Peyer's patch (tissue), 4 donors: ENCODE results near the gene POFUT2.

Experiments
- CTCF ChIP-seq, 6 experiments: fragments of 450-650 bp in 4 of 6; fragments of 200-600 bp in 2 of 6; sonication (generic) in 1 of 6; IDR thresholded peaks; one replicate each; pipeline ENCODE4 v1.5.1; 2017 to 2019; ENCODE audit warnings: antibody characterized with exemption in 6 of 6, mild to moderate bottlenecking in 3 of 6, moderate library complexity in 1 of 6
- POLR2A ChIP-seq, 2 donors: fragments of 450-650 bp; IDR thresholded peaks; one replicate each; pipeline ENCODE4 v1.5.1; 2017; ENCODE audit warnings: antibody characterized with exemption in 2 of 2, mild to moderate bottlenecking in 2 of 2, moderate library complexity in 2 of 2

GRCh38 chr21:45222001-45222400, 65.7 kb downstream of the POFUT2 start:
- no peak for TF ChIP-seq CTCF (IDR thresholded peaks at IDR 0.05)
- TF ChIP-seq POLR2A (IDR thresholded peaks at IDR 0.05) = no peak
